Upper lobe of left lung (tissue), 6 donors: Measurements from ENCODE around the gene SLC41A3. TPM values are rescaled to one million over a fixed set of nuclear protein-coding genes. Genes with fewer than 3 reads are reported as not detected.

Source experiments
- ATAC-seq, 2 donors: fragments of 200-7000 bp; cut with Tn5 transposase; one replicate each; pipeline ENCODE4 v1.9.1; 2022; ENCODE audit warnings: mild to moderate bottlenecking in 2 of 2, moderate library complexity in 2 of 2; ENCODE audit not compliant: low FRiP score in 2 of 2
- DNase-seq, 2 donors: peaks; one replicate each; pipeline ENCODE4 v3.0.0-alpha.2; 2019 to 2020
- H3K27ac ChIP-seq, 4 donors: fragments of 200-600 bp; sonication (generic); one replicate each; pipeline ENCODE4 v1.5.1; 2016 to 2019
- H3K27me3 ChIP-seq, 4 donors: fragments of 200-600 bp; sonication (generic); one replicate each; pipeline ENCODE4 v1.5.1; 2017 to 2019
- H3K36me3 ChIP-seq, 4 donors: fragments of 200-600 bp; sonication (generic); one replicate each; pipeline ENCODE4 v1.5.1; 2016 to 2019
- H3K4me1 ChIP-seq, 4 donors: fragments of 200-600 bp; sonication (generic); one replicate each; pipeline ENCODE4 v1.5.1; 2018 to 2019
- H3K4me3 ChIP-seq, 4 donors: fragments of 200-600 bp; sonication (generic); one replicate each; pipeline ENCODE4 v1.5.1; 2017 to 2019; ENCODE audit warnings: mild to moderate bottlenecking in 2 of 4, moderate library complexity in 1 of 4
- H3K9me3 ChIP-seq, 4 donors: fragments of 200-600 bp; sonication (generic); one replicate each; pipeline ENCODE4 v1.5.1; 2018 to 2019
- EP300 ChIP-seq, 4 donors: sonication (generic); formaldehyde crosslinking; IDR thresholded peaks; one replicate each; pipeline ENCODE4 v1.5.1; 2017; ENCODE audit warnings: antibody characterized with exemption in 4 of 4, control low read depth in 2 of 4
- POLR2A ChIP-seq, 4 donors: fragments of 450-650 bp; IDR thresholded peaks; one replicate each; pipeline ENCODE4 v1.5.1; 2016 to 2017; ENCODE audit warnings: antibody characterized with exemption in 4 of 4, mild to moderate bottlenecking in 2 of 4
- POLR2AphosphoS5 ChIP-seq, 2 donors: sonication (generic); formaldehyde crosslinking; IDR thresholded peaks; one replicate each; pipeline ENCODE4 v1.5.1; 2017; ENCODE audit warnings: antibody characterized with exemption in 2 of 2
- WGBS, 2 donors: methylation state at CpG; one replicate each; pipeline ENCODE4 v1.1.5; 2017 to 2018; 5-methylcytosine and 5-hydroxymethylcytosine counted together
- total RNA-seq, 6 donors: library from RNA; depleted of rRNA in 4 of 6; stranded (reverse); fragments of >200 nt in 4 of 6; gene quantifications; one replicate each; pipeline versions ENCODE4 v1.1.0 to v1.2.1, GENCODE V29; 2016 to 2021
- TF ChIP-seq, protein P1 (sequence below), 6 experiments: fragments of 450-650 bp in 4 of 6; fragments of 200-600 bp in 2 of 6; sonication (generic) in 2 of 6; IDR thresholded peaks; one replicate each; pipeline ENCODE4 v1.5.1; 2016 to 2019; ENCODE audit warnings: antibody characterized with exemption in 6 of 6
- donor health status: DM: no; HTN: no; CAD: no; lungs with moderate emphysema.
- donor health status: DM: no; HTN: yes; CAD: no; lungs with severe emphysema.

Gene SLC41A3
- total RNA-seq, 6 donors from 2014 or later, result 17.1 to 40.1 (median 32.3) TPM

DNA sequence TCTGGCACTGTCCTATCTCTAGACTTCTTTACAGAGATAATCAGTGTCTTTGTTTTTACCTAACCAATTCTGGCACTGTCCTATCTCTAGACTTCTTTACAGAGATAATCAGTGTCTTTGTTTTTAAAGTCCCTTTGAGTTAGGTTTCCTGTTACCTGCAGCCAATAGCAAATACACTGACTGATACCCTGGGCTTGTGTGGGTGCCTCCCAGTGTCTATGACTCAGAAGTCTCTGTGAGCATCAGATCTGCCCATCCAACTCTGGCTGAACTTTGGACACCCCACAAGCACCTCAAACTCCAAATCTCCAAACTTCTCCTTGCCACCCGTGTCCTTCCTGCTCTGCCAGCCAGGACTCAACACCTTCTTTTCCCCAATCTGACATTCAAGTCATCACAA lies 30.4 kb downstream of the SLC41A3 start:
- Histone ChIP-seq H3K27ac (no peak overlapping the region), H3K9me3 (no peaks in the 10 kb centered on the region), H3K4me3 (no peak overlapping the region), H3K4me1 (peaks cover 0 to 8% (median 0%) of the 10 kb centered on the region in 4 donors), H3K36me3 (peaks cover 0 to 10% (median 3%) of the 10 kb centered on the region in 4 donors), H3K27me3 (no peaks in the 10 kb centered on the region)
- TF ChIP-seq POLR2AphosphoS5 (IDR thresholded peaks at IDR 0.05) (no peak), POLR2A (IDR thresholded peaks at IDR 0.05) (no peak), EP300 (IDR thresholded peaks at IDR 0.05) (no peak)
- TF ChIP-seq, protein P1, sequence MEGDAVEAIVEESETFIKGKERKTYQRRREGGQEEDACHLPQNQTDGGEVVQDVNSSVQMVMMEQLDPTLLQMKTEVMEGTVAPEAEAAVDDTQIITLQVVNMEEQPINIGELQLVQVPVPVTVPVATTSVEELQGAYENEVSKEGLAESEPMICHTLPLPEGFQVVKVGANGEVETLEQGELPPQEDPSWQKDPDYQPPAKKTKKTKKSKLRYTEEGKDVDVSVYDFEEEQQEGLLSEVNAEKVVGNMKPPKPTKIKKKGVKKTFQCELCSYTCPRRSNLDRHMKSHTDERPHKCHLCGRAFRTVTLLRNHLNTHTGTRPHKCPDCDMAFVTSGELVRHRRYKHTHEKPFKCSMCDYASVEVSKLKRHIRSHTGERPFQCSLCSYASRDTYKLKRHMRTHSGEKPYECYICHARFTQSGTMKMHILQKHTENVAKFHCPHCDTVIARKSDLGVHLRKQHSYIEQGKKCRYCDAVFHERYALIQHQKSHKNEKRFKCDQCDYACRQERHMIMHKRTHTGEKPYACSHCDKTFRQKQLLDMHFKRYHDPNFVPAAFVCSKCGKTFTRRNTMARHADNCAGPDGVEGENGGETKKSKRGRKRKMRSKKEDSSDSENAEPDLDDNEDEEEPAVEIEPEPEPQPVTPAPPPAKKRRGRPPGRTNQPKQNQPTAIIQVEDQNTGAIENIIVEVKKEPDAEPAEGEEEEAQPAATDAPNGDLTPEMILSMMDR (IDR thresholded peaks at IDR 0.05), result no peak
- DNase-seq (no peak), ATAC-seq (no peak)
- 94 to 100% methylated on average over 1 of the region's 1 CpG for WGBS, 2 donors

- 67 to 69% methylated on average over 15 to 16 of the region's 16 CpGs for WGBS, 2 donors
- Histone ChIP-seq H3K9me3 (no peaks in the 10 kb centered on the region), H3K27ac (no peak overlapping the region), H3K27me3 (no peaks in the 10 kb centered on the region), H3K36me3 (peaks cover 0 to 10% (median 3%) of the 10 kb centered on the region in 4 donors), H3K4me3 (no peak overlapping the region), H3K4me1 (peaks cover 0 to 8% (median 0%) of the 10 kb centered on the region in 4 donors)
- DNase-seq (no peak), ATAC-seq (no peak)
- TF ChIP-seq POLR2AphosphoS5 (IDR thresholded peaks at IDR 0.05) (no peak), POLR2A (IDR thresholded peaks at IDR 0.05) (no peak)
- TF ChIP-seq, protein P1 (IDR thresholded peaks at IDR 0.05), result no peak
These were observed 31.5 kb downstream of the SLC41A3 start for GRCh38 chr3:126052196-126053058.

- Histone ChIP-seq H3K9me3 (no peaks in the 10 kb centered on the region), H3K4me1 (peaks cover 0 to 2% (median 0%) of the 10 kb centered on the region in 4 donors), H3K36me3 (peaks cover 0 to 10% (median 3%) of the 10 kb centered on the region in 4 donors), H3K27me3 (no peaks in the 10 kb centered on the region), H3K4me3 (no peak overlapping the region), H3K27ac (no peak overlapping the region)
- DNase-seq (no peak), ATAC-seq (no peak)
- TF ChIP-seq EP300 (IDR thresholded peaks at IDR 0.05), result no peak
- TF ChIP-seq, protein P1 (IDR thresholded peaks at IDR 0.05), result no peak
- no peak for TF ChIP-seq POLR2AphosphoS5 (IDR thresholded peaks at IDR 0.05)
- no peak for TF ChIP-seq POLR2A (IDR thresholded peaks at IDR 0.05)
- WGBS, 2 donors, result 95 to 98% methylated on average over 4 of the region's 4 CpGs
These were observed 32.2 kb downstream of the SLC41A3 start for GRCh38 chr3:126051741-126052140.

GRCh38 chr3:126051234-126051633 lies 32.7 kb downstream of the SLC41A3 start:
- Histone ChIP-seq H3K36me3 (peaks cover 0 to 10% (median 3%) of the 10 kb centered on the region in 4 donors), H3K27ac (no peak overlapping the region), H3K27me3 (no peaks in the 10 kb centered on the region), H3K9me3 (no peaks in the 10 kb centered on the region), H3K4me3 (no peak overlapping the region), H3K4me1 (no peaks in the 10 kb centered on the region)
- ATAC-seq (no peak), DNase-seq (no peak)
- TF ChIP-seq POLR2AphosphoS5 (IDR thresholded peaks at IDR 0.05) (no peak), EP300 (IDR thresholded peaks at IDR 0.05) (no peak)
- TF ChIP-seq, protein P1 (IDR thresholded peaks at IDR 0.05), result no peak
- 87 to 88% methylated on average over 8 of the region's 8 CpGs for WGBS, 2 donors
